AG09309 (cell line): ENCODE measurements around the gene COASY.

Source experiments
- DNase-seq: peaks from one replicate; pipeline ENCODE4 v3.0.0-alpha.2; 2010; ENCODE audit warnings: low read depth
- H3K4me3 ChIP-seq: 2 replicates; pipeline ENCODE4 v1.5.1; 2011; ENCODE audit warnings: mild to moderate bottlenecking, low read depth, low read length, moderate library complexity; ENCODE audit not compliant: control insufficient read depth
- TF ChIP-seq, protein P1 (sequence below): IDR thresholded peaks from 2 replicates; pipeline ENCODE4 v1.5.1; 2011; ENCODE audit warnings: mild to moderate bottlenecking, low read depth, low read length, inconsistent platforms; ENCODE audit not compliant: insufficient read depth, control insufficient read depth; ENCODE audit errors: missing control alignments

Gene COASY

DNA sequence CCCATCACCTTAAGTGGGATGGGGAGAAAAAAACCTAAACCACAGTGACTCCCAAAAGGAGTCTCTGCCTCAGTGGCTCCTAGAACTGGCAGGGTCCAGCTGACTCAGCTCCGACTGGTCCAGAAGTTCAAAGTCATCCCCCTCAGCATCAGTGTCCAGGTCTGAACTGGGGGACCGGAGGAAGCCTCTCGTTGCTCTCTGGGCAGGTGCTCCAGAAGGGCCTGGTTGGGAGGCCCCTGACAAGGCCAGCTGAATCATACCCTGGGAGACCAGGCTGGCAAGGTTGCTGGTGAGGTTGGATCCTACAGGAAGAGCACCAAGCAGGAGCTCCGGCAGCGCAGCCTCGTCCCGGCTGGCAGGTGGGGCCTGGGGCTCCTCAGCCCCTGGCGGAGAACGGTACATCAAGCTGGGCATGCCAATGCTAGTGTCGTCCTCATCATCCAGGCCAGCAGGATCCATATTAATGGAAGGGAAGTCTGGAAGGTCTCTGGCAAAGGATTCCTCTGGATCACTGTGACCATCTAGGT, 19.9 kb downstream of the COASY start:
- TF ChIP-seq, protein P1, sequence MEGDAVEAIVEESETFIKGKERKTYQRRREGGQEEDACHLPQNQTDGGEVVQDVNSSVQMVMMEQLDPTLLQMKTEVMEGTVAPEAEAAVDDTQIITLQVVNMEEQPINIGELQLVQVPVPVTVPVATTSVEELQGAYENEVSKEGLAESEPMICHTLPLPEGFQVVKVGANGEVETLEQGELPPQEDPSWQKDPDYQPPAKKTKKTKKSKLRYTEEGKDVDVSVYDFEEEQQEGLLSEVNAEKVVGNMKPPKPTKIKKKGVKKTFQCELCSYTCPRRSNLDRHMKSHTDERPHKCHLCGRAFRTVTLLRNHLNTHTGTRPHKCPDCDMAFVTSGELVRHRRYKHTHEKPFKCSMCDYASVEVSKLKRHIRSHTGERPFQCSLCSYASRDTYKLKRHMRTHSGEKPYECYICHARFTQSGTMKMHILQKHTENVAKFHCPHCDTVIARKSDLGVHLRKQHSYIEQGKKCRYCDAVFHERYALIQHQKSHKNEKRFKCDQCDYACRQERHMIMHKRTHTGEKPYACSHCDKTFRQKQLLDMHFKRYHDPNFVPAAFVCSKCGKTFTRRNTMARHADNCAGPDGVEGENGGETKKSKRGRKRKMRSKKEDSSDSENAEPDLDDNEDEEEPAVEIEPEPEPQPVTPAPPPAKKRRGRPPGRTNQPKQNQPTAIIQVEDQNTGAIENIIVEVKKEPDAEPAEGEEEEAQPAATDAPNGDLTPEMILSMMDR = no peak
- no peak overlapping the region for H3K4me3 ChIP-seq
- DNase-seq = no peak

DNA sequence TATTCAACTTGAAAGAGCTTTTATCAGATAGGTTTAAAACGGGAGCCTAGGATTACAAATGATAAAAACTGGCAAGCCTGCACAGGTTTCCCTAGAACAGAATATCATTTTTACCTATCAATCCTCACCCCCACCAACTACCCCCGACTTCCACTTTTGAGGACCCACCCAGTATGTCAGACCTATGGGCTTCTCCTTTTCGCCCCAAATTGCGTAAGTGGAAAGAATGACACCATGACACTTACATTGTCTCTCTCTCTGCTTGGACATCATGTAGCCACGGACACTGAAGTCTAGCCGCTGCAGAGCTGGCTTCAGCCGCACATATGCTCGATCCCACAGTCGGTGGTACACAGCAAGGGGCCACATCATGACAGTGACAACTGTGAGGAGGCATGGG, 22.9 kb downstream of the COASY start:
- TF ChIP-seq, protein P1 = no peak
- no peak for DNase-seq
- H3K4me3 ChIP-seq = no peak overlapping the region

DNA sequence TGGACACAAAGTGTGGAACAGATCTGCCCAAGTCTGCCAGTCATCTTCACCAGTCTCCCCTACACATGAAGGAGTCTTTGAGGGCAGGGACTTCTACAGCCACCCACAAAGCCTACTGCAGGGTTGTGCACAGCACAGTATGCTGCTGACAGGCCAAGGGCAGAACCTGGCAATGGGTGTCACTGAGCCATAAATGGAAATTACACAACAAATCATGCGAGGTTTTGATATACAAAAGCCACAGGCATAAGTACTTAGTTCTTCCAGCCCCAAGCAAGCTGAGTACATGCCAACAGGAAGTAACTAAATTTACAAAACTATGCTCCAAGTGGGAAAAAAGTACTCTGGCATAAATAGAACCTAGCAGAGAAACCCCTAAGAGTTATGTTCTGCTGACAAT, 23.4 kb downstream of the COASY start:
- DNase-seq = no peak
- TF ChIP-seq, protein P1 = no peak

DNA sequence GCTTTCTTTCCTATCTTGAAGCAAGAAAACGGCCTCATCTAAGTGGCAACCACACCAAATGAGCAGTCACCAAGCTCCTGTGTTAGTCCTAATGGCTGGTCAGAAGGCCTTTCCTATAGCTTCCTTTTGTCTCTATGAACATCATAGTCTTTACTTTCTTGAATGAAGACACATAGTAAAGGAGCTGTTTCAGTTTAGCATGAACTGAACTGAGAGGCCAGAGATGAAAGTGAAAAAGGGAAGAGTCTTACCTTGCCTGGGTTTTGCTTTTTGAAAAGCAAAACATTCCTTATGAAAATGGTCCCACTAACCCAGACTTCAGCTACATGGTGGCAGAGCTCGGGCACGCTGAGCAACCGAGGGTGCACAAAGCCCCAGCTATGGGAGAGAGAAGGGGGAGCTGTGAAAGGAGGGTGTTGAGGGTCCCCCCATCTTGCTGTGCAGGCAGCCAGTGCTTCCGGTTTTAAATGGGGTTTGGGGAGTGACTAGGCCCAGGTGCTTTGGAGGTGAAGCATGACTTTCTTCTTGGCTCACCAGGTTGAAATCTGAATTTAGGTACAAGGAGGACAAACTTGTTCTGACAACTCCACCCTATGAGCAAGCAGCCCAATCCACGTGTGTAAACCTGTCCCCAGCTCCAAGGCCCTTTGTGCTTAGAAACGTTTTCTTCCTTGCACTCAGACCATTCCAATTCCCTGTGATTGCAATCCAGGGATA, 24.7 kb downstream of the COASY start:
- DNase-seq = no peak
- no peak overlapping the region for H3K4me3 ChIP-seq
- TF ChIP-seq, protein P1 = no peak

More for the DNA sequence above, 23.4 kb downstream of the COASY start:
- no peak overlapping the region for H3K4me3 ChIP-seq

DNA sequence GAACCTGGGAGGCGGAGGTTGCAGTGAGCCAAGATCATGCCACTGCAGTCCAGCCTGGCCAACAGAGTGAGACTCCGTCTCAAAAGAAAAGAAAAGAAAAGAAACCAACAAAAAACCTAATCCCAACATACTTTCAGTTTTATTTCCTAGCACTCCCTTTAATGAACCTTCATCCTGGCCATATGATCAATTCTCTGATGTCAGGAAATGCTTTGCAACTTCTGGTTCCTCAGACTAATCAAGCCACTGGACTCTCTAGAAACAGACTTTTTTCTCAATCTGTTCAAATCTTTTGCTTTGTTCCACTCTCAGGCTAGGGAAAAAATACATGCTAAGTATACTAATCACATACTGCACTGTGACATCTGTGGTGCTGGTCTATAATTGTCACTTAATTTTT, 28.9 kb downstream of the COASY start:
- TF ChIP-seq, protein P1 = no peak
- no peak for DNase-seq
- no peak overlapping the region for H3K4me3 ChIP-seq

DNA sequence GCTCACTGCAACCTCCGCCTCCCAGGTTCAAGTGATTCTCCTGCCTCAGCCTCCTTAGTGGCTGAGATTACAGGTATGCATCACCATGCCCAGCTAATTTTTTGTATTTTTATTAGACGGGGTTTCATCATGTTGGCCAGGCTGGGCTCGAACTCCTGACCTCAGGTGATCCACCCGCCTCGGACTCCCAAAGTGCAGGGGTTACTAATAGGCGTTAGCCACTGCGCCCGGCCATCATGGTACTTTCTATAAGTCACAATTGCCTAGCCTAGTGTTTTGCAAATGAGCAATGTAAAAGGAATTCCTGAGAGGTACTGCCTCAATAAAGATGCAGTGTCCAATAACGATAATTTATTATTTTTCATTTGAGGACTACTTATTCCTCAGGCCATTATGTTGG, 29.5 kb downstream of the COASY start:
- no peak for DNase-seq
- no peak overlapping the region for H3K4me3 ChIP-seq
- TF ChIP-seq, protein P1 = no peak
